ENCODE data around the gene TNFRSF11A. TPM values are rescaled to one million over a fixed set of nuclear protein-coding genes. Genes with fewer than 3 reads are reported as not detected.

Gene TNFRSF11A
- polyA plus RNA-seq, 1 donor from 2014 or later, result not detected

- no peaks in the 10 kb centered on the region for H3F3A ChIP-seq (ENCODE audit: insufficient read depth, low read length, poor library complexity, severe bottlenecking)
- H3K9me3 ChIP-seq (ENCODE audit: low read length), result no peaks in the 10 kb centered on the region
- no peak overlapping the region for H3K4me3 ChIP-seq (ENCODE audit: low read length)
- TF ChIP-seq SMC3 (conservative IDR thresholded peaks at IDR 0.05; ENCODE audit: poor library complexity) (no peak), POLR2AphosphoS5 (IDR thresholded peaks at IDR 0.05) (no peak), CTCF (IDR thresholded peaks at IDR 0.05; ENCODE audit: poor library complexity, severe bottlenecking) (no peak), RAD21 (conservative IDR thresholded peaks at IDR 0.05) (no peak), MXI1 (conservative IDR thresholded peaks at IDR 0.05; ENCODE audit: poor library complexity, severe bottlenecking) (no peak), EP300 (conservative IDR thresholded peaks at IDR 0.05; ENCODE audit: poor library complexity, severe bottlenecking) (no peak), REST (IDR thresholded peaks at IDR 0.05; ENCODE audit: borderline replicate concordance) (no peak), TAF1 (IDR thresholded peaks at IDR 0.05; ENCODE audit: low read depth) (no peak), EZH2 (IDR thresholded peaks at IDR 0.05; ENCODE audit: borderline replicate concordance, insufficient read depth, low read length, poor library complexity, severe bottlenecking) (no peak)
- no peak overlapping the region for H3K27ac ChIP-seq (ENCODE audit: low read length)
- H3K27me3 ChIP-seq (ENCODE audit: insufficient read depth, low read depth, low read length), result no peaks in the 10 kb centered on the region
- no peak overlapping the region for H2AFZ ChIP-seq (ENCODE audit: low read depth, low read length)
- H3K36me3 ChIP-seq (ENCODE audit: insufficient read depth, low read length), result no peaks in the 10 kb centered on the region
- H3K9ac ChIP-seq (ENCODE audit: low read length), result no peak overlapping the region
- H4K20me1 ChIP-seq (ENCODE audit: insufficient read depth), result no peaks in the 10 kb centered on the region
- H3K9me2 ChIP-seq (ENCODE audit: insufficient read depth, low read length), result no peaks in the 10 kb centered on the region
- H3K4me2 ChIP-seq (ENCODE audit: low read length), result no peak overlapping the region
- H3K79me2 ChIP-seq (replicated peaks; ENCODE audit: insufficient read depth, low read length), result no peaks in the 10 kb centered on the region
Observed at GRCh38 chr18:62413206-62413605, 88.1 kb downstream of the TNFRSF11A start.

- no peak for TF ChIP-seq EZH2 (IDR thresholded peaks at IDR 0.05; ENCODE audit: borderline replicate concordance, insufficient read depth, low read length, poor library complexity, severe bottlenecking)
- no peak overlapping the region for H3K27ac ChIP-seq (ENCODE audit: low read length)
- H3K79me2 ChIP-seq (replicated peaks; ENCODE audit: insufficient read depth, low read length), result no peaks in the 10 kb centered on the region
- no peaks in the 10 kb centered on the region for H3K9me3 ChIP-seq (ENCODE audit: low read length)
- no peak overlapping the region for H3K4me3 ChIP-seq (ENCODE audit: low read length)
- H3K4me2 ChIP-seq (ENCODE audit: low read length), result no peak overlapping the region
- H3K9ac ChIP-seq (ENCODE audit: low read length), result no peak overlapping the region
- H3K36me3 ChIP-seq (ENCODE audit: insufficient read depth, low read length), result no peaks in the 10 kb centered on the region
- no peaks in the 10 kb centered on the region for H3F3A ChIP-seq (ENCODE audit: insufficient read depth, low read length, poor library complexity, severe bottlenecking)
- no peaks in the 10 kb centered on the region for H4K20me1 ChIP-seq (ENCODE audit: insufficient read depth)
- H3K27me3 ChIP-seq (ENCODE audit: insufficient read depth, low read depth, low read length), result no peaks in the 10 kb centered on the region
- no peaks in the 10 kb centered on the region for H3K9me2 ChIP-seq (ENCODE audit: insufficient read depth, low read length)
- no peak overlapping the region for H2AFZ ChIP-seq (ENCODE audit: low read depth, low read length)
Observed at GRCh38 chr18:62418258-62418657, 93.1 kb downstream of the TNFRSF11A start.

- Histone ChIP-seq H4K20me1 (ENCODE audit: insufficient read depth) (no peaks in the 10 kb centered on the region), H3K27ac (ENCODE audit: low read length) (no peak overlapping the region), H3K4me3 (ENCODE audit: low read length) (no peak overlapping the region), H3K4me2 (ENCODE audit: low read length) (no peak overlapping the region), H3K36me3 (ENCODE audit: insufficient read depth, low read length) (no peaks in the 10 kb centered on the region), H3K9me2 (ENCODE audit: insufficient read depth, low read length) (no peaks in the 10 kb centered on the region), H2AFZ (ENCODE audit: low read depth, low read length) (no peak overlapping the region), H3K9me3 (ENCODE audit: low read length) (no peaks in the 10 kb centered on the region), H3K27me3 (ENCODE audit: insufficient read depth, low read depth, low read length) (no peaks in the 10 kb centered on the region), H3F3A (ENCODE audit: insufficient read depth, low read length, poor library complexity, severe bottlenecking) (no peaks in the 10 kb centered on the region), H3K9ac (ENCODE audit: low read length) (no peak overlapping the region), H3K79me2 (replicated peaks; ENCODE audit: insufficient read depth, low read length) (no peaks in the 10 kb centered on the region)
- no peak for TF ChIP-seq RAD21 (conservative IDR thresholded peaks at IDR 0.05)
- no peak for TF ChIP-seq TAF1 (IDR thresholded peaks at IDR 0.05; ENCODE audit: low read depth)
- no peak for TF ChIP-seq MXI1 (conservative IDR thresholded peaks at IDR 0.05; ENCODE audit: poor library complexity, severe bottlenecking)
- TF ChIP-seq CTCF (IDR thresholded peaks at IDR 0.05; ENCODE audit: poor library complexity, severe bottlenecking), result no peak
- TF ChIP-seq EP300 (conservative IDR thresholded peaks at IDR 0.05; ENCODE audit: poor library complexity, severe bottlenecking), result no peak
- no peak for TF ChIP-seq POLR2AphosphoS5 (IDR thresholded peaks at IDR 0.05)
- no peak for TF ChIP-seq REST (IDR thresholded peaks at IDR 0.05; ENCODE audit: borderline replicate concordance)
- TF ChIP-seq SMC3 (conservative IDR thresholded peaks at IDR 0.05; ENCODE audit: poor library complexity), result no peak
- TF ChIP-seq EZH2 (IDR thresholded peaks at IDR 0.05; ENCODE audit: borderline replicate concordance, insufficient read depth, low read length, poor library complexity, severe bottlenecking), result no peak
Observed at GRCh38 chr18:62420151-62420512, 95.0 kb downstream of the TNFRSF11A start.

All from neural cell (in vitro differentiated cells).